CD4-positive, alpha-beta T cell treated with Interleukin-15 for 1 hour (primary cell): Measurements from ENCODE around the gene LTBP2.

Source experiments
- DNase-seq: peaks from one replicate; pipeline ENCODE4 v3.0.0-alpha.2; 2020

LTBP2 gene

DNA sequence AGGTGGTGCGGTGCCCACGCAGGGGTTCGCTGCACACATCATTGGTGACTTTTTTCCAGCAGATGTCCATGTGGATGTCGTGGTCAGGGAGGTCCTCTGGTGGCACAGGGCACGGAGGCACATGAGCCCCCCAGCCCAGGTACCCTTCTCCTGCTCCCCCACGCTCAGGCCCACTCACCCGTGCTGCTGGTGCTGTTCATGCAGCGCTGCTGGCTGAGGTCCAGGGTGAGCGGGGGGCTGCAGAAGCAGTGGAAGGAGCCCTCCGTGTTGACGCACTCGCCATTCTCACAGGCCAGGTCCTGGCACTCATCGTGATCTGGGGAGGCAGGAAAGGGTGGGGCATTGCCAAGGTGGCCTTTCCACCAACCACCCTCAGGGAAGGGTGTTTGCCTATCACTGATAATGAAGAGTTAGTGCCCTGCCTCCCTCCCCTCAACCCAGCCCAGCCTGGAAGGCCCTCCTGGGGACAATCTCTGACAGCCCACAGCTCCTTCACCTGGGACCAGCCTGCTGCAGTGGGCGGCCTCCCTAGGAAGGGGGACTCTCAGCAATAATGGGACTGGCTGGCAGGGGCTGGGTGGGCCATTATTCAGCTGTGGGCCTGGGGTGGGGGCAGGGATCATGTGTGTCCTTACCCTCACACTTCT, 108.6 kb downstream of the LTBP2 start:
- no peak for DNase-seq

GRCh38 chr14:74502236-74503019, 109.6 kb downstream of the LTBP2 start:
- DNase-seq = no peak

DNA sequence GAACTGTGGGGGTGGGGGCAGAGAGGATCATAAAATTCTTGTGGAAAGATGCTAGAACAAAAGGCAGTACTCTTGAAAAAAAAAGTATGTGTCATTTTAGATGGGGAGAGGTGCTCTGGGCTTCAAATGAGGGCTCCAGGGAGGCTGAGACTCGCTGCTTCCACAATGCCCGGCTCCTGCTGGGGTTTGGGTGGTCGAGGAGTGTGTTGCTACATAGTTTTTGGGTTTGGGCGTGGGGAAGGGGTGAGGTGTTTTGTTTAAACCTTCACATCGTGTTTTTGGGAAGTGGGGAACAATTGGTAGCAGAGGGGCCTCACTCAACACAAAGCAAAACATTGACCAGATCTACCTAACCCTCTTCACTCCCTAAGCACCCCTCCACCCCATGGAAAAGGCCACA, 110.3 kb downstream of the LTBP2 start:
- DNase-seq = no peak

DNA sequence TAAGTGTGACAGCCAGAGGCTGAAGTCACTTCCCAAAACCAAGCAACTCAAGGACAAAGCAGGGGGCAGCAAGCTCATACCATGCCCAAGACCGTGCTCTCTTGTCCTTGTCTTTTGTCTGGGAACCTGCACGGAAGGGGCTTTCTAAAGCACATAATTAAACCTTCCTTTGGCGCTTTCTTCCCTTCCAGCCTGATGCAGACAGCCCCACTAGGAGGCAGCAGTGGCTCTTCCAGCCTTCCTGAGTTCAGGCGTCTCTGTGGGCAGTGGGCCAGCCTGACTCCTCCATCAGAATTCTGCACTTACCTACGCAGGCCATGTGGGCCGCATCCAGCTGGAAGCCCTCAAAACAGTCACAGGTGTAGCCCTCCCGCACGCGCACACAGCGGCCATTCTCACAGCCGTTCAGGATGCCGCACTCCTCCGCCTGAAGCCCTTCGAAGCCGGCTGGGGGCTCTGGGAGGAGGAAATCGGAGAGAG, 110.9 kb downstream of the LTBP2 start:
- no peak for DNase-seq

- no peak for DNase-seq
These were observed 111.5 kb downstream of the LTBP2 start for GRCh38 chr14:74500417-74501134.

GRCh38 chr14:74495356-74495755, 116.7 kb downstream of the LTBP2 start:
- no peak for DNase-seq

GRCh38 chr14:74493343-74494261, 118.4 kb downstream of the LTBP2 start, which contains the start of gene ISCA2:
Gene ISCA2 (plus strand): TSS chr14:74493765. CDS start chr14:74493775, 10 bp downstream.
- DNase-seq = peak; percentile 100

- no peak for DNase-seq
These were observed 119.2 kb downstream of the LTBP2 start, which contains the start of gene NPC2 for GRCh38 chr14:74492776-74493342. Gene NPC2 (minus strand): TSS chr14:74493305. CDS start chr14:74493274, 31 bp downstream.

GRCh38 chr14:74491956-74492775, 119.9 kb downstream of the LTBP2 start:
- peak; percentile 43 for DNase-seq

DNA sequence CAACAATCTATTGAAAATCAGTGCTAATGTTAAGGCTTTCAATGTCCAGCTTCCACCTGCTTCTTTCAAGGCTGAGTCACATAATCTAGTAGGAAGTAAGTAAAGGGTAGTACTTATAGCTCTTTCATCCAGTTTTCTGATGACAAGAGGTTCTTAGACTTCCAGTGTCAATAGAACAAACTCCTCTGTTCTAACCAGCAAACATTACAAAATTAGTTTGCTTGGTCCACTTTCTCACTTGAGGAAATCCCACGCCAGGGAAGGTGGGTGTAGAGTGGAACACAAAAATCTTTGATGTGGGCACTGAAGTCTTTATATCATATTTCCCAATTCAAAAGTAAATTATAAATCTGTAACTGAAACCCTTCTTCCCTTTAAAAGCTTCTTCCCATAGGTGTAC, 121.6 kb downstream of the LTBP2 start:
- DNase-seq = no peak

DNA sequence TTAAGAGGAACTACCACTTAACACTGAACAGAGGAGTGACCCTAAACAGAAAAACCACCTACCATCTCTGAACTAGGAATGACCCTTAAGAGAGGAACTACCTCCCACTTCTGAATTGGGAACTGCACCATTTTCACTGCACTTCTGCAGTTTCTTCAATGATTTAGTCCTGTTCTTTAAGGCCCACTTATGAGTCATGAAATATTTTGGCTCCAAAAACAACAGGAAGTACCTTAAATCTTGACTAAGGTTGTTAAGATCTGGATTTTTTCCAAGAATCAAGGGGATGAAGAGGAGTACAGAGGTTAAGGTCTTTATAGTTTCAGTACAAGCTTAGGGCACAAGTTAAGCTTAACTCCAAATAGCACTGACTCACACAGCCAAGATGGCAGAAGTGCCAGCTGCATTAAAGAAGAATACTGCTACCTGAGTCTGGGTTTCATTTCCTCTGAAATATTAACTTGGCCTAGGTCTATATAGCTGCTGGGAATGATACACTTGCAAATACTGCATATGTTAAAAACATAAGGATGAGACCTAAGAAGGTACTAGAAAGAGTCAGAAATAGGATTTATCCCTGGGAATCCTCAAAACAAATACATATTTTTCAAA, 123.1 kb downstream of the LTBP2 start:
- no peak for DNase-seq

DNA sequence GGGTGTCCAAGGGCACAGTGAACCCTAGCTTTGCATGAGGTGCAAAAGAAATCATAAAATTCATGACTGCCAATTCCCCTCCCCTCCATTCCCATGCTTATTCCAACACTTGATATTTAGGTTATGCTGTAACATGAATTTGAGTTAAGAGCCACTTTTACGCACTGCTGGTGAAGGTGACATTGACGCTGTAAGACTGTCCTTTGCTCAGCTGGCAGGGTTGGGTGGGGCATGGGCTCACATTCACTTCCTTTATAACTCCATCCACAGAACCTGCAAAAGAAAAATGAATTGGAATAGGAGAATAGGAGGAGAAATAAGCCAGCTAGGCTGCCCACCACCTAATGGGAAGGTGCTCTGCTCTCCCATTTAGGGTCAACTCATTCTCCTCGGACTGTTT, 125.9 kb downstream of the LTBP2 start:
- DNase-seq = no peak

DNA sequence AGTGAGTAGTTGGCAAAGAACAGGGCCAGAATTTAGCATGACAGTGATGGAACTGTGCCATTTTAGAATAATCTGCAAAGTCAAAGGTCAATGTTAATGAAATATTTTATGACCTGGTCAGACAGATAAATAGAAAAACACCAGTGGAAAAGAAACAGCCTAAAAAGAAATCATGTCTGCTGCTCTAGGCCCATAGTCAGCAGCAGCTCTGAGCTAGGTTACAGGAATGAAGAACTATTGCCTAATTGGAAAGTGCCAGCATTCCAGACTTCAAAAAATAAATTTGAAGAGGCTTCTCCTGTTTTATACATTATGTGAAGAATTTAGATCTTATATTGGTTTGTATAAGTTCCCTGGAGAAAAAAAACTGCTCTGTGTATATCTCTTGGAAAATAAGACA, 128.7 kb downstream of the LTBP2 start:
- DNase-seq = no peak

DNA sequence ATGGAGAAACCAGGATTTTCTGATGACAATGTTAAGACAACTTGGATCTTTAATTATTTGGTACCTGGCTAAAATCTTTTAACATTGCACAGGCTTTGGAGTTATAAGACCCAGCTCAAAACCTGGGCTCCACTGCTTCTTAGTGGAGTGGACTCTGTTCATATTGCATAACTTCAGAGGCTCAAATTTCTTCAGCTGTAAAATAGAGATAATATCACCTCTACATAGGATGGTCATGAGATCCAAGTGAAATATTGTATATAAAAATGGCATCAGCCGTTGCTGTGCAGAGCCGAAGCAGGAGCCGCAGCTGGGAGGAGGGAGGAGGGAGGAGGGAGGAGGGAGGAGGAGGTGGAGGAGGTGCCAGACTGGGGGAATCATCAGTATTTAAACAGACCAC, 129.5 kb downstream of the LTBP2 start:
- no peak for DNase-seq

DNA sequence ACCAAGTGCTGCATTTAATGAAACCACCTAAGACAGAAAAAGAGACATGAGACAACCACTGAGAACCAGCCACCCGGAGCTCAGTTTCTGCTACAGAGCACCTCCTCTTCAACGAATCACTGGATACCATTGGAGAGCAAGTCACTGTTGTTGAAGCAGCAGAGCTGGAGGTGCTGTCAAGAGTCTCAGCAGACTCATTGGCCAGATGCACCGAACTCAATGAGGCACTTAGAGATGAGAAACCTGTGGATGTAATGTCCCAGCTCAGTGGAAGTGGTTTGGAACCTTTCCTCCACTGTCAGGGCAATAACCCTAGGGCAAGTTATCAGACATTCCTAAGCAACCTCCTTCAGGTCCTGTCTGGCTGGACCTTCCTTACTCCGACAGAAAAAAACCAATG, 132.0 kb downstream of the LTBP2 start:
- no peak for DNase-seq

GRCh38 chr14:74478996-74479635, 132.9 kb downstream of the LTBP2 start:
- no peak for DNase-seq

DNA sequence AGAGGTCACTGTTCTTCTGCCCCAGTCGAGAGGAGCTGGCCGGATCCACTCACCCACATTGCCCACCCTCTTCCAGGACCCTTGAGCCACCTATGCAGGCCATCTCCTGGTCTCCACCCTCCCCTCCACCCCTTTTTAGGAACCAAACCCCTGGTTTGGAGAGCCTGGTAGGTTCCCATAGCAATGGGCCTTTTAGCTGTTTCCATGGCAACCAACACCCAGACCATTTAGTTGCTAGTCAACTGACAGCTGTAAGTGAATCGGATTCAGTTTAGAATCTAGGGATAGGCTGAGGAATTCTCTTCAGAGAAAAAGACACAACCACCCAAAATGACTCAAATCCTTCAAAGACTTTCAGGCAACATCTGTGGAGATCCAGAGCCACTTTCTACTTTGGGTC, 135.4 kb downstream of the LTBP2 start:
- DNase-seq = no peak

- no peak for DNase-seq
These were observed 135.9 kb downstream of the LTBP2 start for GRCh38 chr14:74476107-74476506.

DNA sequence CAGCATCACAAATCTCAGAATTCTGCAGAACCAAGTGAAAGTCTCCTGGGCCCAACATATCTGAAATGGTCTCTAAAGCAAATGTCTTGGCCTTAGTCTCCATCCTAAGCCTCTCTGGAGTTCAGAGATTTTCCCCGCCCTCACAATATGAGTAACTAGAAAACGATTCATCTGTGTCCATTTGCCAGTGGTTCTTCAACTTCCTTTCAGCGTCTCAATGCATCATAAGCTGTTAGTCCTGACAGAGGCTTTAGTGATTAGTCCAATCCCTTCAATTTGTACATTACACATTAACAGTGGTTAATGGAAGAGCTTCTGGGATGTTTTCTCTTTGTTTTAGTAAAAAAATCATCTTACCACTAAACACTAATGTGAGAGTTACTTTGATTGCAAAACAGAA, 136.4 kb downstream of the LTBP2 start:
- no peak for DNase-seq

DNA sequence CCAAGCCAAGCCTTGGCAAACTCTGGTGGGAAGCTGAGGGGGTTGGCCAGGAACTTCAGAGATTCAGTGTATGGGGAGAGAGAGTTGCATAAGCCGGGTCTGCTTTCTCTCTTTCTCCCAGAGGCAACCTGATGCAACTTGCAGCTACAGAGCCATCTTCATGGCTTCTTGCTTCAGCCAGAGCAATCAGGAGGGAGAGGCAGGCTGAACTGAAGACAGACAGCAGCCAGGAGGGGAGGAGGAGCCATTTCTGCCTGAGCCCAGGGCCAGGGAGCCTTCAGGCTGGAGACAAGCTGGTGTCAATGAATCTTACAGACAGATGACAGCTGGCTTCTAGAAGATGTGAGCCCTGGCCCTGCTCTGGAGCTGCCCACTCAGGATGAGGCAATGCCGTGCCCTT, 137.7 kb downstream of the LTBP2 start:
- no peak for DNase-seq
